Parathyroid adenoma (tissue), 2 donors: Measurements from ENCODE around the gene SIK3.

Source experiments
- H2AFZ ChIP-seq: fragments of 300-600 bp; sonication (generic); one replicate; pipeline ENCODE4 v1.7.0; 2017; ENCODE audit warnings: antibody characterized with exemption, mild to moderate bottlenecking
- H3K27ac ChIP-seq: fragments of 300-600 bp; sonication (generic); one replicate; pipeline ENCODE4 v1.7.0; 2017
- H3K27me3 ChIP-seq: fragments of 300-600 bp; sonication (generic); one replicate; pipeline ENCODE4 v1.7.0; 2017; ENCODE audit warnings: low read length; ENCODE audit not compliant: control insufficient read depth, insufficient read depth
- H3K36me3 ChIP-seq: fragments of 300-600 bp; sonication (generic); one replicate; pipeline ENCODE4 v1.7.0; 2017; ENCODE audit warnings: low read length; ENCODE audit not compliant: control insufficient read depth, insufficient read depth
- H3K4me1 ChIP-seq: fragments of 300-600 bp; sonication (generic); one replicate; pipeline ENCODE4 v1.7.0; 2017; ENCODE audit warnings: control low read depth
- H3K4me2 ChIP-seq: fragments of 300-600 bp; sonication (generic); one replicate; pipeline ENCODE4 v1.7.0; 2017; ENCODE audit warnings: low read length
- H3K4me3 ChIP-seq: fragments of 300-600 bp; sonication (generic); one replicate; pipeline ENCODE4 v1.7.0; 2017; ENCODE audit warnings: low read depth, low read length
- H3K79me2 ChIP-seq: fragments of 300-600 bp; sonication (generic); one replicate; pipeline ENCODE4 v1.7.0; 2017; ENCODE audit warnings: control low read depth
- H3K9ac ChIP-seq: fragments of 300-600 bp; sonication (generic); one replicate; pipeline ENCODE4 v1.7.0; 2017; ENCODE audit warnings: mild to moderate bottlenecking
- H3K9me3 ChIP-seq: fragments of 300-600 bp; sonication (generic); one replicate; pipeline ENCODE4 v1.7.0; 2017; ENCODE audit warnings: low read length; ENCODE audit not compliant: control insufficient read depth
- TF ChIP-seq, protein P1 (sequence below): fragments of 300-600 bp; sonication (generic); IDR thresholded peaks from one replicate; pipeline ENCODE4 v1.7.0; 2017; ENCODE audit warnings: antibody characterized with exemption, mild to moderate bottlenecking
- donor health status: primary hyperparathyroidism.

SIK3 gene

GRCh38 chr11:116831790-116832349, 266.4 kb downstream of the SIK3 start:
- Histone ChIP-seq H3K27ac (no peak overlapping the region), H3K27me3 (no peaks in the 10 kb centered on the region), H3K36me3 (no peaks in the 10 kb centered on the region), H3K9me3 (no peaks in the 10 kb centered on the region), H3K4me3 (no peak overlapping the region), H3K4me2 (no peak overlapping the region), H2AFZ (no peak overlapping the region), H3K79me2 (no peaks in the 10 kb centered on the region), H3K9ac (no peak overlapping the region), H3K4me1 (no peaks in the 10 kb centered on the region)
- TF ChIP-seq, protein P1, sequence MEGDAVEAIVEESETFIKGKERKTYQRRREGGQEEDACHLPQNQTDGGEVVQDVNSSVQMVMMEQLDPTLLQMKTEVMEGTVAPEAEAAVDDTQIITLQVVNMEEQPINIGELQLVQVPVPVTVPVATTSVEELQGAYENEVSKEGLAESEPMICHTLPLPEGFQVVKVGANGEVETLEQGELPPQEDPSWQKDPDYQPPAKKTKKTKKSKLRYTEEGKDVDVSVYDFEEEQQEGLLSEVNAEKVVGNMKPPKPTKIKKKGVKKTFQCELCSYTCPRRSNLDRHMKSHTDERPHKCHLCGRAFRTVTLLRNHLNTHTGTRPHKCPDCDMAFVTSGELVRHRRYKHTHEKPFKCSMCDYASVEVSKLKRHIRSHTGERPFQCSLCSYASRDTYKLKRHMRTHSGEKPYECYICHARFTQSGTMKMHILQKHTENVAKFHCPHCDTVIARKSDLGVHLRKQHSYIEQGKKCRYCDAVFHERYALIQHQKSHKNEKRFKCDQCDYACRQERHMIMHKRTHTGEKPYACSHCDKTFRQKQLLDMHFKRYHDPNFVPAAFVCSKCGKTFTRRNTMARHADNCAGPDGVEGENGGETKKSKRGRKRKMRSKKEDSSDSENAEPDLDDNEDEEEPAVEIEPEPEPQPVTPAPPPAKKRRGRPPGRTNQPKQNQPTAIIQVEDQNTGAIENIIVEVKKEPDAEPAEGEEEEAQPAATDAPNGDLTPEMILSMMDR: no peak

DNA sequence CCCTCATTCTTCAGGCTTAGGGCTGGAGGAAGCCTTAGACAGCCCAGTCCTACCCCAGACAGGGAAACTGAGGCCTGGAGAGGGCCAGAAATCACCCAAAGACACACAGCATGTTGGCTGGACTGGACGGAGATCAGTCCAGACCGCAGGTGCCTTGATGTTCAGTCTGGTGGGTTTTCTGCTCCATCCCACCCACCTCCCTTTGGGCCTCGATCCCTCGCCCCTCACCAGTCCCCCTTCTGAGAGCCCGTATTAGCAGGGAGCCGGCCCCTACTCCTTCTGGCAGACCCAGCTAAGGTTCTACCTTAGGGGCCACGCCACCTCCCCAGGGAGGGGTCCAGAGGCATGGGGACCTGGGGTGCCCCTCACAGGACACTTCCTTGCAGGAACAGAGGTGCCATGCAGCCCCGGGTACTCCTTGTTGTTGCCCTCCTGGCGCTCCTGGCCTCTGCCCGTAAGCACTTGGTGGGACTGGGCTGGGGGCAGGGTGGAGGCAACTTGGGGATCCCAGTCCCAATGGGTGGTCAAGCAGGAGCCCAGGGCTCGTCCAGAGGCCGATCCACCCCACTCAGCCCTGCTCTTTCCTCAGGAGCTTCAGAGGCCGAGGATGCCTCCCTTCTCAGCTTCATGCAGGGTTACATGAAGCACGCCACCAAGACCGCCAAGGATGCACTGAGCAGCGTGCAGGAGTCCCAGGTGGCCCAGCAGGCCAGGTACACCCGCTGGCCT, 267.9 kb downstream of the SIK3 start:
- Histone ChIP-seq H2AFZ (no peak overlapping the region), H3K27ac (no peak overlapping the region), H3K4me2 (no peak overlapping the region), H3K27me3 (no peaks in the 10 kb centered on the region), H3K9me3 (no peaks in the 10 kb centered on the region), H3K79me2 (no peaks in the 10 kb centered on the region), H3K4me3 (no peak overlapping the region), H3K36me3 (no peaks in the 10 kb centered on the region), H3K4me1 (no peaks in the 10 kb centered on the region), H3K9ac (no peak overlapping the region)
- TF ChIP-seq, protein P1: no peak

- H2AFZ ChIP-seq: no peak within 1 kb of the TSS
- H3K4me2 ChIP-seq: no peak within 1 kb of the TSS
- TF ChIP-seq, protein P1: no peak
- no peaks in the 10 kb centered on the region for H3K4me1 ChIP-seq
- no peaks in the 10 kb centered on the region for H3K36me3 ChIP-seq
- no peak within 1 kb of the TSS for H3K4me3 ChIP-seq
- H3K27me3 ChIP-seq: no peaks in the 10 kb centered on the region
- H3K9me3 ChIP-seq: no peaks in the 10 kb centered on the region
- H3K79me2 ChIP-seq: no peaks in the 10 kb centered on the region
- H3K9ac ChIP-seq: no peak within 1 kb of the TSS
- H3K27ac ChIP-seq: no peak within 1 kb of the TSS
Observed at GRCh38 chr11:116829525-116830183, 268.6 kb downstream of the SIK3 start, which contains the start of gene APOC3. Gene APOC3, plus strand, starts transcription at chr11:116829907. Its CDS starts 676 bp downstream, at chr11:116830583.

- no peaks in the 10 kb centered on the region for H3K27me3 ChIP-seq
- H3K27ac ChIP-seq: no peak overlapping the region
- H3K4me3 ChIP-seq: no peak overlapping the region
- H3K36me3 ChIP-seq: no peaks in the 10 kb centered on the region
- H3K4me2 ChIP-seq: no peak overlapping the region
- H3K9me3 ChIP-seq: no peaks in the 10 kb centered on the region
- no peak overlapping the region for H3K9ac ChIP-seq
- TF ChIP-seq, protein P1: no peak
- H2AFZ ChIP-seq: no peak overlapping the region
- no peaks in the 10 kb centered on the region for H3K79me2 ChIP-seq
- no peaks in the 10 kb centered on the region for H3K4me1 ChIP-seq
Observed at GRCh38 chr11:116828632-116829524, 269.4 kb downstream of the SIK3 start.
